T-helper 1 cell (primary cell): ENCODE results near the gene FRMD3.

Experiments
- DNase-seq, 5 donors: peaks; one replicate each; pipeline ENCODE4 v3.0.0-alpha.2; 2012 to 2020

FRMD3 gene

GRCh38 chr9:83280268-83280667 lies 257.9 kb downstream of the FRMD3 start:
- DNase-seq: no peak

DNA sequence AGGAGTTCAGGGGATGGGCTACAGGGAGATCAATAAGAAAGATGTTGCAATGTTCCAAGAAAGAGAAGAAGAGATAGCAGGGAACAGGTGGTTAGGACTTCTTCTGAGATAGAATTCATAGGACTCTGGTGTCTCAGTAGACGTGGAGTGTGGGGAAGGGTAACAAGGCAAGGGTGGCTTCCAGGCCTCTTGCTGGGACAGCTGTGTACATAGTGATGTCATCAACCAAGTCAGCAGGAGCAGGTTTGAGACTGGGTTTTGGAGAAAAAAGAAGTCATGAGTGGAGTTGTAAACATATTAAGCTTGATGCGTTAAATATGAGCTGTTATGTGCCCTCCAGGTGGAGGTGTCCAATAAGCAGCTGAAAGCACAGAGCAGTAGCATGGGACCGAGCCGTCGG lies 263.4 kb downstream of the FRMD3 start:
- DNase-seq: no peak

GRCh38 chr9:83271665-83272071 lies 266.5 kb downstream of the FRMD3 start:
- DNase-seq: no peak

GRCh38 chr9:83270116-83270515 lies 268.1 kb downstream of the FRMD3 start:
- no peak for DNase-seq

DNA sequence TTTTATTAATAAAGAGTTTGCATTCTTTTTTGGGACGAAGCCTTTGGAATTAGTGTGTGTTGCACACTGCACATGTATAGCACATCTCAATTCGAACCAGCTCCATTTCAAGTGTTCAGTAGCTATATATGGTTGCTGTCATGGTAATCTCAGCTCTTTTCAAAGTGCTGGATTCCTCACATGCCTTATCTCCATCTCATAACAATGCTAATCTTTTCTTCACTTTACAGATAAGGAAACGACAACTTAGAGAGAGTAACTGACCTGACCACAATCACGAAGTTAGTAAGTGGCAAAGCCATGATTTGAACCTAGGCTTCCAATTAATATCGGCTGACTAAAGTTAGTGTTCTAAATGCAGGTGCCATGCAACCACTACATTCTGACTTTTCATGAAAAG lies 270.5 kb downstream of the FRMD3 start:
- no peak for DNase-seq

- no peak for DNase-seq
Observed at GRCh38 chr9:83266666-83267496, 271.3 kb downstream of the FRMD3 start.

- DNase-seq: no peak
Observed at GRCh38 chr9:83266331-83266665, 271.9 kb downstream of the FRMD3 start.

DNA sequence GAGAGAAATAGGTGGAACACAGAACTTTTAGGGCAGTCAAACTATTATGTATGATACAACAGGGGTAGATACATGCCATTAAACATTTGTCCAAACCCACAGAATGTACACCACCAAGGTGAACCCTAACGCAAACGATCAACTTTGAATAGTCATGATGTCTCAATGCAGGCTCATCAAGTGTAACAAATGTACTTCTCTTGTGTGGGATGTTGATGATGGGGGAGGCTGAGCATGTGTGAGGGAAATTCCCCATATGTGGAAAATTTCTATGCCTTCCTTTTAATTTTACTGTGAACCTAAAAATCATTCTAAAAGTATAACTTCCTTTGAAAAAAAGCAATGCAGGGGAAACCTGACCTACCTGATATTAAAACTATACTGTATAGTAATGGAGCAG lies 273.9 kb downstream of the FRMD3 start:
- no peak for DNase-seq

DNA sequence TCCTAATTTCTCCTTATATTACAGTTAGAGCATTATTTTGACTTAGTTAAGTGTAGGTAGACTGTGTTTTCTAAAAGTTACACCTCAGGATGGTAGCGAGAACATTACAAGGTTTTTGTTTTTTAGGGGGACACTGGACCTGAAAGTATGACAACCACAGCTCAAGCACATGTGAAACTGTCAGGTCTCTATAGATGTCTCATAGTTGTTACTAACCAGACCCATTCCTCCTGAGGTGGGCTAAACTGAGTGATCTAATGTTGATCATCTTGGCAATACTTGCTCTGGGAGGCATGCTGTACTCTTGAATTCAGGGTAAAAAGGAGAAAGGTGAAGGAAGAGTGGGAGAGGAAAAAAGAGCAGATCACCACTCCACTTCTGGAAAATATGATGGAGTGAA lies 278.6 kb downstream of the FRMD3 start:
- DNase-seq: no peak

DNA sequence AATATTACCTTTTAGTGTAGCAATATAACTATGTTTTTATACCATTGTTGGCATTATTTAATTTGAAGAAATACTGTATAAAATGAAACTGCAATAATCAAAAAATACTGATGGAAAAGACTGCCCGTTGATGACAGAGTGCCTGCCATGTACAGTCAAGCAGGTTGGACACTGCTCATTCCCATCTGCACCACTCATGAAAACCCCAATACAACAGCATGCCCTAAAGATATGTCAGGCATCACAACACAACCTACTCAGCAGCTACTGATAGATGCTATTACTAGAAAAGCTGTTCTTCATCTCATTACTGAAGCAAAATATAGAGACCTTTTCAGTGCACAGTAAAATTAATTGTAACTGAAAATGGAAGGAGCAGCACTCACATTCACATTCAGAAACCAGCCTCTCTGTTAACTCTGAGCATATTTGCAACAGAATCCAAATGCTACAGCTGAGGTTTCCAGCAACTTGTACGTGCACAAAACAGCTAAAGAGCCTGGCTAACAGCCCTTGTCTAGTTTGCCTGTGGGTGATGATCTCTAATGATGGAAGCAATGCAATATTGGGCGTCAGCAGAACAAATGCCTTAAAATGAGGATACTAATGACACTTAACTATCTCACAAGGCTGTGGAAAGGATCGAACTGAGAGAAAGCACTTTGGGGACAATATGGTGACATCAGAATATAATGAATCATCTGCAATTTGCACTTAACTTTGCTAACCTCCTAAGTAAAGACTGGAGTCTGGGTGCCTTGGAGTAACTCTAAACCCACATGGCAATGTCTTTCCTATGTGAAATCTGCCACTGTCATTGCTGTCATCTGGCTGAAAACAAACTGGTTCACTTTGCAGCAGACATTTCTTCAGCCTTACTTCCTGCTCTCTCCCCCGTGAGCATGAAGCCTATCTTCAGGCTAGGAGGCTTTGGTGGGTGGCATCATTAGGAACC lies 280.0 kb downstream of the FRMD3 start:
- no peak for DNase-seq

GRCh38 chr9:83247732-83248131 lies 290.5 kb downstream of the FRMD3 start:
- no peak for DNase-seq

- no peak for DNase-seq
Observed at GRCh38 chr9:83245979-83246659, 292.1 kb downstream of the FRMD3 start.

- no peak for DNase-seq
Observed at GRCh38 chr9:83242066-83242465, 296.1 kb downstream of the FRMD3 start.

- no peak for DNase-seq
Observed at GRCh38 chr9:83240671-83241070, 297.5 kb downstream of the FRMD3 start.

DNA sequence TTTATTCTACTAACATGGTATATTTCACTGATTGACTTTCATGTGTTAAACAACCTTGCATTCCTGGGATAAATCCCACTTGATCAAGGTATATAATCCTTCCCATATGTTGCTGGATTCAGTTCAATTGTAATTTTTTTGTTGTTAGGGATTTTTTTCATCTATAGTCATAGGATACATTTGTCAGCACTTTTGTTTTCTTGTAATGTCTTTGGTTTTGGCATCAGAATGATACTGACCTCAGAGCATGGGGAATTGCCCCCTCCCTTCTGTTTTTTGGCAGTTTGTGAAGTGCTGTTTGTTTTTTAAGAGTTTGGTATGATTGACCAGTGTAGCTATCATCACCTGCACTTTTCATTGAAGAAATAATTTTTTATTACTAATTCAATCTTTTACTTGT lies 298.5 kb downstream of the FRMD3 start:
- DNase-seq: no peak

- DNase-seq: no peak
Observed at GRCh38 chr9:83238871-83239640, 299.1 kb downstream of the FRMD3 start.

GRCh38 chr9:83236029-83236696 lies 302.0 kb downstream of the FRMD3 start:
- no peak for DNase-seq

GRCh38 chr9:83235526-83235925 lies 302.7 kb downstream of the FRMD3 start:
- DNase-seq: no peak

- no peak for DNase-seq
Observed at GRCh38 chr9:83234541-83234940, 303.7 kb downstream of the FRMD3 start.

GRCh38 chr9:83233647-83234046 lies 304.6 kb downstream of the FRMD3 start:
- DNase-seq: no peak

DNA sequence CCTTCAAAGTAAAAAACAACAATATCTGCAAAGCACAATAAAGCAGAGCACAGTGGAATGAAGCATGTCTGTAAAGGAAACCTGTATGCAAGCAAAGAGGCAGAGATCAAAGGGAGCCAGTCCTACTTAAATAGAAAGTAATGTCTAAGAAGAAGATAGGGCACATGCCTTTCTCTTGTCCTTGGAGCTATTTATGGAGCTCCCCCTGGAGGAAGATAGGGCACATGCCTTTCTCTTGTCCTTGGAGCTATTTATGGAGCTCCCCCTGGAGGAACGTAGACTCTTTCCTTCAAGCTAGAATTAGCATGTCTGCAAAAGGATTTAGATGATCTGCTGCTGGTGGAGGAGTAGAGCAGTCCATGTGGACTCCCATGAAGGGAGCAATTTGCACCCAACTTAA lies 307.2 kb downstream of the FRMD3 start:
- DNase-seq: no peak

DNA sequence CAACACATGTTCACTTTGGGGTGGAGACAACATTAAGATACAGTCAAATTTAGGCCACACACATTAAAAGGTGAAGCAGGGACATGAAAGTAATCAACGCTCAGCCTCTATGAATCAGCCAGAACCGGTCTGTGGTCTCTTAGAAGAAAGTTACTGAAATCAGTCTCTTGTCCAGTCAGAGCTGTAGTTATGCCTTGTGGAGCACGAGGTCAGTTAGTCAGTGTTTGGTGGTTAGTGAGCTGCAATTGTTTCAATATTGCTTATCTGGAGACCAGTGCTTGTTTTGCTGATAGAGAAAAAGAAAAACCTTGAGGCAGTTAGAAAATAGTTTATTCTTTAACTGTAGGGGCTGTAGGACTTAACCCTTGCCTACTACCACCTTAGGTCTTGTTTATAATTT lies 317.5 kb downstream of the FRMD3 start:
- no peak for DNase-seq
